NCI-H524 (cell line): ENCODE measurements around the gene RANBP6.
A peak's percentile ranks its signal among the peaks of the same experiment; 100 is the strongest.

Source experiments
- DNase-seq, 2 experiments: peaks; one replicate each; lab custom pipeline; 2025; lab: John Stamatoyannopoulos, UW

The RANBP6 gene

DNA sequence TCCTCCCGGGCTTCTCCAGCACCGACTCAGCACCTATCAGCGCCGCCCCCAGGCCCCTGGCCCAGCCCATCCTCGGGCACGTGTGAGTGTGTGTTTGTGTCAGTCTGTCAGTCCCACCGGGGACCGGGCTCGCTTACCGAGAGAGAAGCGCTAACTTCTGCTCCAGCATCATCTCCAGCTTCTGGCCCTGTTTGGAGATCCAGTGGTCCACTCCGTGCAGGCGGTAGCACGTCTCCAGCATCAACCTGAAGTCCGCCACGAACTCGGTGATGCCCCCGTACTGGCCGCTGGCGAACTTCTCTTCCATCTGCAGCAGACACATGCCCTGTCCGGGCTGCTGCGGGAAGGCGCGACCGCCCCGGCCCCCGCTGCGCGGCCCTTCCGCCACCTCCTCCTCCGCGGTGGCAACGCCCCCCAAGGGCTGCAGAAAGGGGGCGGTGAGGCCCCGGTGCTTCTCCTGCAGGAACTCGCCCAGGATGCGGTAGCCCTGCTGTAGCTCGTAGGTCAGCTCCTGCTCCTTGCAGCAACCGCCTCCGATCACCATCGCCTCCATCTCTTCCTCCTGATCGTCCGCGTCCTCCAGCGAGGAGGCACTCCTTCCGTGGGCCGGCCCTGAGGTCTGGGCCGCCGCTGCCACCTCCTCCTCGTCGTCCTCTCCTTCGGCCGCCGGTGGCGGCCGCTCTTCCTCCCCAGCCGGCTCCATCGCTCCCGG lies 8.2 kb downstream of the RANBP6 start:
- DNase-seq: peak; percentile 58 to 86

DNA sequence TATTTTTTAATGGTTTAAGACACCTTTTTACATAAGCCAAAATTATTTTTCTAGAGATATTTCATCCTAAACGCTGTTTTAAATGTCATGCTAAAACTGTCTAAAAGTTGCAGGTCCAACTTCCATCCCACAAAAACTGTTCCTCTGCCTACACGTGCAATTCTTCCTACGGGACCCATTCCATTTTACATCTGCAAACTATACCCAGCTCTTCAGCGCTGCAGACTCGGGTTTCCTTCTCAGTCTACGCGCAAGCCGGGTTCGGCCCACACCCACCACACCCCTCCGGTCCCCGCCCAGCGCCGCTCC lies 8.7 kb downstream of the RANBP6 start:
- DNase-seq: no peak

DNA sequence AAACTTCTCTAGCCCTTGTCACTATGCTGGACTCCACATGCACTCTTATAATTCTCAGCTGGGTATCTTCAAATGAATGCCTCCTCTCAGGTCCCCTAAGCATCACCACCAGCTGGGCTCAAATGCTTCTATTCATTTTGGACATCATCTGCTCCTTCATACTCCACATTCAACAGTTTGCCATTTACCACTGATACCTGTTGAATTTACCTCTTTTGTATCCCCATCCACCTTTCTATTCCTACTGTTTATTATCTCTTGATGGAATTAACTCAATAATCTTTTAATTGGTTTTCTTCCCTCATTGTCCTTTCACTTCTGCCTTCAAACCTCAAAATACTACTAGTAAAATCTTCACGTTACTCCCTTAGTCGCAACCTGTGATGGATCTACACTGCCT lies 14.5 kb downstream of the RANBP6 start:
- DNase-seq: no peak

DNA sequence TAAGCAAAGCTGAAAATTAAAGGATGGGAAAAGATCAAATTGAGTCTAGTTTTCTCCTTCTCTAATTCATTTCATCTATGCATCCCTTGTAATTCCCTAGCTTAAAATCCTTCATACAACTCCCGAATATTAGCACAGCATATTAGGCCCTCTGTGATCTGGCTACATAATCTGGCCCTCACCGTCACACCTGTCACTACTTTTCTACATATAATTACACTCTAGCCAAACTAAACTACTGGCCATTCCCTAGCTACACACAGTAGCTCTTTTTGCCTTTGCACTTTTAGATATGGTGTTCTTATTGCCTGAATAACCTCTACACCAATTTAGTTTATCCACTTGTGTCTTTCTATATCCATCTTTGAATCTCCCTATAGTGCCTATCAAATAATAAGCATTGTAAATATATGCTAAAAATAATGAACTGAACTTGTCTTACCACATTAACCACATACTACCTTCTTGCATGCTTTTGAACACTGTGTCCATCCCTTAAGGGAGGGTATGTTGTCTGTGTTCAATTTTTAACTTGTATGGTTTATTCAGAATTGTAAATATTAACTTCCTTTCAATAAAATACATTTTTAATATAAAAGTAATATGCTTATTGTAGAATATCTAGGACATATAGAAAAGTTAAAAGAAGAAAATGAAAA lies 15.9 kb downstream of the RANBP6 start:
- DNase-seq: peak in 1 of 2 experiments; percentile 54

DNA sequence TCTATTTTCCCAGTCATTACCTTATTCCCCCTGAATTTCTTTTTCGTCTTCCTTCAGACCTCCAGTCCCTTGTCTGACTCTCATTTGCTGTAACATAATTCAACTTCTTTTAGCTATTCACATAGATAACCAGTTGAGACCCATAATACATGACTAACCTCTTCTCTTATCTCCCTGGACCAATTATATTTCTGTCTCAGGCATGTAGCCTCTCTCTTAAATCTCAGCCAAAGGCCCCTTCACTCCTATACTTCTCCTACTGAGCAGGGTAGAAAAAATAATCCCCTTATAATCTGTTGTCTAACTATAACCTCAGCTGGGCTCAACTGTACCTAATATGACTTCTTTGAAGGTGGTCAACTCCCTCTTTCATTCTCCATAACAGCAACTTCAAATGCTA lies 20.9 kb downstream of the RANBP6 start:
- DNase-seq: no peak

DNA sequence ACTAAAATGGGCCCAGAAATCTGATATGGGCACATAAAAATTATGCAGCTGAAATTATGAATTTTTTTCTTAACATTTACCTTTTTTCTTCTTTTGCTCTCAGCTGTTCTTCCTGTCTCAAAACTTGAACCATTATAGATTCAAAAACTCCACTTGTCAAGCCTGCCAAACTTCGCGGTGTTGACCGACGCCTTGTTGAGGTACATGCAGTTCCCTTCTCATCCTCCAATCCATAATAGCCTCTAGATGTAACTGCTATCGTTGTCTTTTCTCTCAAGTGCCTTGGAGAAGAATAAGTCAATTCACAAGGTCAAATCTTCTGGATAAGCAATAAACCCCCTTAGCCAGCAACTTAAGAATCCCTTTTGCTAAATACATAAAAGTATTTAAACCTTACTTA lies 27.2 kb downstream of the RANBP6 start:
- DNase-seq: no peak

DNA sequence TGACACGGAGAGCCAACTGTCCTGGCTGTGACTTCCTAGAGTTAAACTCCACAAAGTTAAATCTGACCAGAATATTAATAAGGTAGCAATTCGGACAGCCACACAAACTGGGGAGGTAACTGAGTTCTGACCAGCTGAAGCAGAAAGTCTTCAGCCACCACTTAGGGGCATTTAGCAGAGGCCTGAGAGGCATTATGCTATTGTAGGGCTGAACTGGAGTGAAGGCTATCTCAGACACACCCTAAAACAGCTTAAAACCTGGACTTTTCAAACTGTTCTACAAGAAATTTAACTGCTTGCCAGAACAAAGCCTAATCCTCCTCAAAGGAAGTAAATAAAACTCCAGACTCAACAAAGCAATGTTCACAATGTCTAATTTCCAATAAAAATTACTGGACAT lies 32.4 kb downstream of the RANBP6 start:
- no peak for DNase-seq

DNA sequence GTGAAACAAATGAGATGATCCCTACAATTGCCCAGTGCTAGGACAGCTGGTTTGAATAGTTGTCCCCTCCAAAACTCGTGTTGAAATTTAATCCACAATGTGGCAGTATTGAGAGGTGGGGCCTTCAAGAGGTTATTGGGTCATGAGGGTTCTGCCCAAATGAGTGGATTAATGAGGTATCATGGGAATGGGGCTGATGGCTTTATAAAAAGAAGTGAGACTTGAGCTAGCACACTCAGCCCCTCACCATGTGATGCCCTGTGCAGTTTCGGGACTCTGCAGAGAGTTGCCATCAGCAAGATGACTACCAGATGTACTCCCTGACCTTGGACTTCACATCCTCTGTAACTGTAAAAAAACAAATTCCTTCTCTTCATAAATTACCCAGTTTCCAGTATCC lies 33.1 kb downstream of the RANBP6 start:
- no peak for DNase-seq

DNA sequence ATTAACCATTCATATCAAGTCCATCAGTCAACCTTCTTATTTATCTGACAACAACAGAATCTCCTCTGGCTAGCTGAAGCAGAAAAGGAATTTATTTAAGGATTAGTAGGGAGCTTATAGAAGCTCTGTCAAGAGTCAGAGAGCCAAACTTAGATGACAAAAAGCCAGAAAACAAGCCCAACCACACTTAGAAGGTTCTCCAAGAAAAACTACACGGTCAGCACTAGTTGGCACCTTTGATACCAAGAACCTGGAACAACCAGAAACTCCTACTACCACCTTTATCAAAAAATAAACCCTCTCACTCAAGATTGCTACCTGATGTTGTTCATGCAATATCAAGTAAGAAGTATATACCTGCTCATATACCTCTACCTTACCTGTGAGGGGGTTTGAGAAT lies 36.9 kb downstream of the RANBP6 start:
- DNase-seq: no peak

DNA sequence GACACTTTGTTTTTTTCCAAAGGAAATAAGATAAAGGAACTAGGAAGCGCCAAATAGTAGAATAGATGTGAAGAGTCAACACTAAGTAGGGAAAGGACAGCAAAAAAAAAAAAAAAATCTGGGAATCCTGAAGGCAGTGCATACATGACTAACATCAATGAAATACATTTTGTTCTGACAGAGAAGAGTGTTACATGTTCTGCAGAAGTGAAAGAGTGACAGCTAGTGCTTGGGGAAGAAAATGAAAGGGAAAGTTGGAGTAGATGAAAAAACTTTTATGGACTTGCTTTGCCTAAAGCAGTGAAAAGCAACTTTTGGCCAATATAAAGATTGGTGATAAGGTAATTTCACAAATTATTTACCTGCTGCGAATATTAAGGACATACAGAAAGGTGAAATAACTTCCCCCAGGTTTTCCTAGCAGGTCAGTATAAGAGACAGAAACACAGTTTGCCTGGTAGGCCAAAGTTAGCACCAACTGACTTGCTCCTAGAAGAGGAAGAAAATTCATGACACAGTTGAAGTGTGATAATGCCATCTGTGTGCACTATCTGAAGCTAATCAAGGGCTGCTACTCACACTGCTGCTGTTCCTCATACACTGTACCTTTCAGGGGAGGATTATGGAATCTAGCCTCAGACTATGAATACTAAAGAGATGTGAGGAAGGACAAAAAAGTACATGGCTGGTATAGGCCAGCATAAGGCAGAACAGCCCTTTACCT lies 38.6 kb downstream of the RANBP6 start:
- peak in 1 of 2 experiments; percentile 22 for DNase-seq

DNA sequence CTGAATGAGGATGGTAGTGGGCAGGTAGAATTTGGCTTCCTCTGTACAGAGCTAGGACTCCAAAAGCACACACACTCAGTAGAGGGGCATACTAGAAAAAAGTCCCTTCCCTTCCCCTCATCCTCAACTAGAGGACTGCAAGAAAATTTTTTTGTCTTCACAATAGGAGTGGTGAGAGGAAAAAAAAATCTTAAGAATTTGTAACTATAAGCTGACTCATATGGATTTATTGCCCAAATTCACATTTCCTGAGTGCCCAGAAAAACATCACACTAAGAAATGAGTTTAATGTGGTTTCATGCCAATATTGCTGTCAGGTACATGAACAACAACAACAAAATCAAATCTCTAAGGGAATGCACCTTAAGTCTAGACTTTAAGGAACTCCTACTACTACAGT lies 43.7 kb downstream of the RANBP6 start:
- DNase-seq: no peak
